Mesenchymal stem cell (in vitro differentiated cells and primary cell): Measurements from ENCODE around the gene RASSF7.
A peak's percentile ranks its signal among the peaks of the same experiment; 100 is the strongest.
"Not testable (repeated sequence)": the region's sequence is repeated elsewhere in the genome, so short reads cannot be mapped to it uniquely, and the experiment has no call there.

ENCODE experiments used
- DNase-seq: peaks from one replicate; pipeline ENCODE4 v3.0.0-alpha.2; 2013
- H2AFZ ChIP-seq: one replicate; pipeline ENCODE4 v1.6.1; 2013; ENCODE audit warnings: low read depth, mild to moderate bottlenecking, control low read depth, inconsistent platforms, low read length, moderate library complexity
- H2AK5ac ChIP-seq: 2 replicates; pipeline ENCODE4 v1.6.1; 2013; ENCODE audit warnings: low read length, moderate library complexity, mild to moderate bottlenecking, inconsistent platforms; ENCODE audit not compliant: severe bottlenecking
- H2BK120ac ChIP-seq: one replicate; pipeline ENCODE4 v1.6.1; 2013; ENCODE audit warnings: low read depth, mild to moderate bottlenecking, inconsistent platforms, low read length, moderate library complexity
- H2BK12ac ChIP-seq, 2 experiments: one replicate each; pipeline ENCODE4 v1.6.1; 2013; ENCODE audit warnings: inconsistent platforms in 2 of 2, low read length in 2 of 2, mild to moderate bottlenecking in 2 of 2, moderate library complexity in 2 of 2, control low read depth in 1 of 2
- H2BK15ac ChIP-seq: one replicate; pipeline ENCODE4 v1.6.1; 2013; ENCODE audit warnings: mild to moderate bottlenecking, low read depth, inconsistent platforms; ENCODE audit not compliant: poor library complexity, severe bottlenecking
- H2BK5ac ChIP-seq: 2 replicates; pipeline ENCODE4 v1.6.1; 2013; ENCODE audit warnings: low read depth, mild to moderate bottlenecking, low read length, control low read depth, inconsistent platforms; ENCODE audit not compliant: poor library complexity, severe bottlenecking
- H3K14ac ChIP-seq, 2 experiments: one replicate each; pipeline ENCODE4 v1.6.1; 2013; ENCODE audit warnings: inconsistent platforms in 2 of 2, low read length in 2 of 2, control low read depth in 1 of 2, mild to moderate bottlenecking in 1 of 2, moderate library complexity in 1 of 2
- H3K18ac ChIP-seq, 2 experiments: one replicate each; pipeline ENCODE4 v1.6.1; 2013; ENCODE audit warnings: inconsistent platforms in 2 of 2, low read length in 2 of 2, control low read depth in 1 of 2, low read depth in 1 of 2, mild to moderate bottlenecking in 1 of 2
- H3K23ac ChIP-seq, 2 experiments: one replicate each; pipeline ENCODE4 v1.6.1; 2013; ENCODE audit warnings: inconsistent platforms in 2 of 2, low read length in 2 of 2, mild to moderate bottlenecking in 2 of 2, moderate library complexity in 2 of 2, control low read depth in 1 of 2
- H3K27ac ChIP-seq: 2 replicates; pipeline ENCODE4 v1.5.1; 2013; ENCODE audit warnings: mild to moderate bottlenecking, moderate library complexity, low read length, control low read depth, inconsistent platforms; ENCODE audit not compliant: poor library complexity, severe bottlenecking
- H3K27me3 ChIP-seq, 2 experiments: 2 replicates each; pipeline versions ENCODE4 v1.6.1 to v1.7.0; 2013; ENCODE audit warnings: low read length in 2 of 2, mild to moderate bottlenecking in 2 of 2, moderate library complexity in 2 of 2, control low read depth in 1 of 2, inconsistent platforms in 1 of 2; ENCODE audit not compliant: control insufficient read depth in 1 of 2, insufficient read depth in 1 of 2
- H3K36me3 ChIP-seq, 2 experiments: 2 replicates each; pipeline versions ENCODE4 v1.6.1 to v1.7.0; 2013; ENCODE audit warnings: low read length in 2 of 2, control low read depth in 1 of 2, inconsistent platforms in 1 of 2, low read depth in 1 of 2, mild to moderate bottlenecking in 1 of 2; ENCODE audit not compliant: insufficient read depth in 2 of 2, control insufficient read depth in 1 of 2
- H3K4ac ChIP-seq, 2 experiments: one replicate each; pipeline ENCODE4 v1.6.1; 2013; ENCODE audit warnings: inconsistent platforms in 2 of 2, low read length in 2 of 2, mild to moderate bottlenecking in 2 of 2, moderate library complexity in 2 of 2, control low read depth in 1 of 2, low read depth in 1 of 2
- H3K4me1 ChIP-seq: 2 replicates; pipeline ENCODE4 v1.6.1; 2013; ENCODE audit warnings: low read depth, low read length, control low read depth; ENCODE audit not compliant: control insufficient read depth, insufficient read depth
- H3K4me2 ChIP-seq: 2 replicates; pipeline ENCODE4 v1.6.1; 2013; ENCODE audit warnings: low read length, mild to moderate bottlenecking, inconsistent platforms; ENCODE audit not compliant: poor library complexity, severe bottlenecking
- H3K4me3 ChIP-seq, 2 experiments: 2 replicates each; pipeline versions ENCODE4 v1.5.1 to v1.7.0; 2013; ENCODE audit warnings: low read length in 2 of 2, mild to moderate bottlenecking in 2 of 2, control low read depth in 1 of 2, low read depth in 1 of 2; ENCODE audit not compliant: insufficient read depth in 1 of 2
- H3K79me1 ChIP-seq: replicated peaks from 2 replicates; pipeline ENCODE4 v1.6.1; 2013; ENCODE audit warnings: mild to moderate bottlenecking, control low read depth, low read length, inconsistent platforms; ENCODE audit not compliant: poor library complexity, severe bottlenecking
- H3K9ac ChIP-seq: 2 replicates; pipeline ENCODE4 v1.7.0; 2013; ENCODE audit warnings: mild to moderate bottlenecking, low read length, moderate library complexity
- H3K9me3 ChIP-seq: 2 replicates; pipeline ENCODE4 v1.7.0; 2013; ENCODE audit warnings: mild to moderate bottlenecking, low read length; ENCODE audit not compliant: control insufficient read depth
- H4K8ac ChIP-seq: one replicate; pipeline ENCODE4 v1.6.1; 2013; ENCODE audit warnings: inconsistent platforms, mild to moderate bottlenecking, low read length, moderate library complexity
- H4K91ac ChIP-seq: one replicate; pipeline ENCODE4 v1.6.1; 2013; ENCODE audit warnings: mild to moderate bottlenecking, low read length, inconsistent platforms
- WGBS: methylation state at CpG from one replicate; pipeline ENCODE4 v1.1.7; 2013; ENCODE audit warnings: mixed read lengths; 5-methylcytosine and 5-hydroxymethylcytosine counted together

RASSF7 gene

DNA sequence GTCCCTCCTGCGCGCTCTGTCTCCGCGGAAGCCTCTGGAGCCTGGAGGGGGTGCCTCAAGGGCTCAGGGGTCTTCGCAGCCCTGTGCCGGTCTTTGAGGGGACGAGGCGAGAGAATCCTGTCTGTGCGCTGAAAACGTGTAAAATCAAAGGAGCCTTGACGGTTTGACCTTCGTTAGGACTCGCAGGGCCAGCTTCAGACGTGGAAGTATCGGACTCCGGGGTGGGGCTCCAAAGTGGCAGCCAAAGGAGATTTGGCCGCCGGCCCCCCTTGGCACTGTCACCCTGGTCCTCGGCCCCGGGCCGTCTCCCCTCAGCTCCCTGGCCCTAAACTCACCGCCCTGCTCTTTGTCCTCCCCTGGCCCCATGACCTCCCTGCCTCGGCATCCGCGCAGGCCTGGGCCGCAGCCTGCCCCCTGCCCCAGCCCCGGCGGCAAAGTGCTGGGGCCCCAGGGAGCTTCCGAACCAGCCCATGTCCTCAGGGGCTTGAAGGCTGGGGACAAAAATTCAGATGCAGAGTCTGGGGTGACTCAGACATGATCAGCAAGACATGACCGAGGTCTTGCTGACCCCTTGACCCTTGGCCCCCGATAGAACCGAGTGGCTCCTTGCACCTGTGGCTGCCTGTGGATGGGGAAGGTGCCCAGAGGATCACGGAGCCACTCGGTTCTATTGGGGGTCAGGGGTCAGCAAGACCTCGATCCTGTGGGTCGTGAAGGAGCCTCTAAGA is 8.6 kb downstream of the RASSF7 start:
- peak overlapping the region; percentile 85 to 91 for H3K18ac ChIP-seq
- H2AFZ ChIP-seq = peak overlapping the region; percentile 19
- H2BK120ac ChIP-seq = peak overlapping the region; percentile 96
- H3K27me3 ChIP-seq = peaks cover 0 to 7% of the 10 kb centered on the region in 2 experiments
- peak overlapping the region; percentile 33 for H2BK5ac ChIP-seq
- H2BK12ac ChIP-seq = peak overlapping the region; percentile 23 to 81
- H3K27ac ChIP-seq = no peak overlapping the region
- H3K4me1 ChIP-seq = peaks cover 37% of the 10 kb centered on the region
- peak overlapping the region; percentile 85 for H4K91ac ChIP-seq
- peak overlapping the region; percentile 81 to 85 for H3K4ac ChIP-seq
- WGBS = 64% methylated on average over 36 of the region's 36 CpGs
- peak overlapping the region; percentile 83 for H3K9ac ChIP-seq
- H2BK15ac ChIP-seq = peak overlapping the region; percentile 65
- peak overlapping the region in 1 of 2 experiments; percentile 7 for H3K23ac ChIP-seq
- H2AK5ac ChIP-seq = peak overlapping the region; percentile 69
- peak overlapping the region; percentile 82 for H3K4me2 ChIP-seq
- peak overlapping the region; percentile 80 to 87 for H3K4me3 ChIP-seq
- peak overlapping the region; percentile 79 for H4K8ac ChIP-seq
- DNase-seq = no peak
- no peaks in the 10 kb centered on the region for H3K9me3 ChIP-seq
- H3K79me1 ChIP-seq = peaks cover 13% of the 10 kb centered on the region
- peak overlapping the region in 1 of 2 experiments; percentile 43 for H3K14ac ChIP-seq
- peaks cover 0 to 17% of the 10 kb centered on the region in 2 experiments for H3K36me3 ChIP-seq

DNA sequence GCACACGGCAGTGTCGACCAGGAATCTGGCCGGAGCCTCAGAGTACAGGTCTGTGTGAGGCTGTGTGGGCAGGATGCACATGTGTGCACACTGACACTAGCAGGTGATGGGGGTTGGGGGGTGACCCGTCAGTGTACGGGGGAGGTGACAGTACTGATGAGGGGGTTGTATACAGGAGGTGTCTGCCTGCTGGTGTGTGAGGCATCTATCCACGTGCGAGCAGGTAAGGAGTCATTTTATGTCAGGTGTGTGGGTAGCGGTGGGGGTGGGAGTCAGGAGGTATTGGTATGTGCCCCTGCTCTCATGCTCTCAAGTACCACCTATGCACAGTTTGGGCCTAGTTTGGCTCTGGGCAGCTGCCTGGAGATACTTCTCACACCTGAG is 11.0 kb downstream of the RASSF7 start:
- H2BK120ac ChIP-seq = no peak overlapping the region
- peaks cover 38% of the 10 kb centered on the region for H3K4me1 ChIP-seq
- H2AFZ ChIP-seq = no peak overlapping the region
- no peak overlapping the region for H3K9ac ChIP-seq
- H4K8ac ChIP-seq = no peak overlapping the region
- no peak overlapping the region for H3K4me2 ChIP-seq
- H2BK12ac ChIP-seq = no peak overlapping the region
- no peak overlapping the region for H3K18ac ChIP-seq
- no peak overlapping the region for H2AK5ac ChIP-seq
- peaks cover 4 to 12% of the 10 kb centered on the region in 2 experiments for H3K27me3 ChIP-seq
- no peak overlapping the region for H3K4me3 ChIP-seq
- H3K23ac ChIP-seq = no peak overlapping the region
- H3K14ac ChIP-seq = peak overlapping the region in 1 of 2 experiments; percentile 14
- H3K36me3 ChIP-seq = peaks cover 0 to 9% of the 10 kb centered on the region in 2 experiments
- H3K4ac ChIP-seq = no peak overlapping the region
- H4K91ac ChIP-seq = peak overlapping the region; percentile 43
- no peak for DNase-seq
- no peak overlapping the region for H3K27ac ChIP-seq
- no peak overlapping the region for H2BK15ac ChIP-seq
- no peak overlapping the region for H2BK5ac ChIP-seq
- H3K79me1 ChIP-seq = peaks cover 13% of the 10 kb centered on the region
- no peaks in the 10 kb centered on the region for H3K9me3 ChIP-seq
- 80% methylated on average over 8 of the region's 8 CpGs for WGBS

DNA sequence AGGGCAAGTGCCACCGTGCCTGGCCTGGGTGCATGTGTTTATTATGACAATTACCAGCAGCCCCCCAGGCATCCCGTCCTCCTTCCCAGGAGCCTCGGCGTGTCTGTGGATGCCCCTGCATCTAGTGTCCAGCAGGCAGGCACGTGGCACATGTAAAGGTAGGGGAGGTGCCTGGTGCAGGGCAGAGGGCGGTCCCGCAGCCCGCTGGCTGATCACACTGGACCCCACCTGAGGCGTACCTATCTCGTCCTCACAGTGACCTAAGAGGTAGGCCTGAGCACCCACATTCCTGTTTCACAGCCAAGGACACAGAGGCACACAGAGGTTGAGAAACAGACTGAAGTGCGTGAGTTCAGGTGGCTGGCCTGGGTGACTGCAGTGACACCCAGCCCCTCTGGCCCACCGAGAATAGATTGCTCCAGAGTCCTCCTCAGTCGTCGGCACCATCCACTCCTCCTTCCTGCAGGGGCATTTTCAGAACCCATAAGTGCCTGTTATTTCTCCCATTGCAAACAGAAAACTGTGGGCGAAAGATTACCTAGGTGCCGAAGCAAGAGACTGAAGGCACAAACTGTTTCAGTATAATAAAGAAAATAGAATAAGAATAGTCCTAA is 12.5 kb downstream of the RASSF7 start:
- Histone ChIP-seq H2BK120ac (no peak overlapping the region), H2AFZ (no peak overlapping the region), H3K4ac (no peak overlapping the region), H2BK12ac (no peak overlapping the region), H3K14ac (no peak overlapping the region), H3K9ac (no peak overlapping the region), H3K27me3 (peaks cover 4 to 12% of the 10 kb centered on the region in 2 experiments), H4K91ac (no peak overlapping the region), H3K27ac (no peak overlapping the region), H3K4me3 (no peak overlapping the region), H2BK5ac (no peak overlapping the region), H3K79me1 (peaks cover 5% of the 10 kb centered on the region), H3K18ac (no peak overlapping the region), H3K4me1 (peaks cover 36% of the 10 kb centered on the region), H3K36me3 (peaks cover 0 to 4% of the 10 kb centered on the region in 2 experiments), H4K8ac (no peak overlapping the region), H2BK15ac (no peak overlapping the region), H3K4me2 (no peak overlapping the region), H3K9me3 (no peaks in the 10 kb centered on the region), H3K23ac (no peak overlapping the region), H2AK5ac (no peak overlapping the region)
- DNase-seq = no peak
- 94% methylated on average over 14 of the region's 16 CpGs for WGBS

- H3K4ac ChIP-seq, H2AK5ac ChIP-seq, H4K8ac ChIP-seq, H3K36me3 ChIP-seq, H3K9ac ChIP-seq, H2BK120ac ChIP-seq, DNase-seq, H3K9me3 ChIP-seq, H2AFZ ChIP-seq, H2BK5ac ChIP-seq, H2BK12ac ChIP-seq, H3K4me3 ChIP-seq, H3K14ac ChIP-seq, H4K91ac ChIP-seq, H3K4me2 ChIP-seq, H2BK15ac ChIP-seq, H3K79me1 ChIP-seq, H3K27ac ChIP-seq, H3K18ac ChIP-seq: not testable (repeated sequence)
- Histone ChIP-seq H3K4me1 (peaks cover 42% of the 10 kb centered on the region), H3K23ac (peak overlapping the region in 1 of 2 experiments; percentile 2), H3K27me3 (peaks cover 4 to 12% of the 10 kb centered on the region in 2 experiments)
- 52% methylated on average over 13 of the region's 14 CpGs for WGBS
Measured at GRCh38 chr11:574031-574570, 13.3 kb downstream of the RASSF7 start.
